OCI-M1 (cell line): Measurements from ENCODE around the gene ZFYVE27.

Source experiments
- DNase-seq: peaks from one replicate; lab custom pipeline; 2025; lab: John Stamatoyannopoulos, UW

ZFYVE27 gene

DNA sequence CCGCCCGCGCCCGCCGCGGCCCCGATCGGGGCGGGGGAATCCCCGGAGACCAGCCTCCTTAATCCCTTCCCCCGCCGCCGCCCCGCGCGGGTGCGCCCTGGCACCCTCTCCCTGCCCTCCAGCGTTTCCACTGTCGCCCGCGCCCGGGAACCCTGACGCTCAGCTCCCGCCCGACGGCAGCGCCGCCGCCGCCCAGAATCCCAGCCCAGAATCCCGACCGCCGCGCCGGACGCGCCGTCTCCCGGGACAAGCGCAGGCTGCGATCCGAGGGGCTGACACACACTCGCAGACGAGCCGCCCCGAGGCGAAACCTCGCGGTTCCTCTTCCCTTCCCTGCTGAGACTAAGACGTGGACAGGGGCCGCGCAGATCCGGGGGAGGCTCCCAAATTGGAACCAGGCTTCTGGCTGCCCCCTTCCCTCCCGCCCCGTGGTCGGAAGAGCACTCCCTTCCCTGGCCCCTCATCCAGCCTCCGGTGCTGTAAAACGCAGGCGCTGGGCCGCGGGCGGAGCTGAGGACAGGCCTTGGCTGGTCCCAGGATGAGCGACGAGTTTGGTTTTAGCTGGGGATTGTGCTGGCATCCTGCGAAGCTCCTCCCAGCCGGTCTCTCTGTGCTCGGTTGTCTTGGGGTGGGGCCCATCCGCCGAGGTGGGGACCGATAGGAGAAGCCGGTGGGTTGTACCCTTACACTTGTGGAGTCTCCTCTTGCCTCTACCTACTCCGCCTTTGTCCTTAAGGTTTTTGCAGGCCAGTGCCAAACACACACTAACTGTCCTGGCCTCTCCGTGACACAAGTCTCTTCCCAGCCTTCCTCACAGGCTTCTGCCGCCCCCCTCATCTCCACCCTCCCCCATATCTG lies 22.3 kb upstream of the ZFYVE27 start:
- DNase-seq, result peak; percentile 82

GRCh38 chr10:97715259-97715874 lies 21.6 kb upstream of the ZFYVE27 start:
- no peak for DNase-seq

GRCh38 chr10:97717627-97718026 lies 19.3 kb upstream of the ZFYVE27 start:
- DNase-seq, result no peak

GRCh38 chr10:97718178-97718577 lies 18.8 kb upstream of the ZFYVE27 start:
- DNase-seq, result peak; percentile 88

DNA sequence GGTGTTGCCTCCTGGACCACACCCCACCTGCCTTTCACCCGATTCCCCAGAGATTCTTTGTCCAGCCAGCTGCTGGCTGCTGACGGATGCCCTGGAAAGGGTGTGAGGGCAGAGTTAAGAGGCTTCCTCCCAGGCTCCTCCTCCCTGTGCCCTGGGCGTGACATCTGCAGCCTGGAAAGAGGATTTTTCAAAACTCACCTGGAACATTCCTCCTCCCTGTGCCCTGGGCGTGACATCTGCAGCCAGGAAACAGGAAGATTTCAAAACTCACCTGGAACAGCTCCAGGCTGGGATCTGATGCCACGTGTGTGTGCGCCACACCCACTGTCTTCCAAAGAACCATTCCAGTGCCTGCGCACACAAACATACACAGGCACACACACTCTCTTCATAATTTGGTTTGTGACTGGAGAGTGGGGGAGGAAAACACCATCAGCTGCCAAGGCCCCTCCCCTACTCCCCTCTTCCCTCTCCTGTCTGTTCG lies 18.2 kb upstream of the ZFYVE27 start:
- DNase-seq, result no peak

DNA sequence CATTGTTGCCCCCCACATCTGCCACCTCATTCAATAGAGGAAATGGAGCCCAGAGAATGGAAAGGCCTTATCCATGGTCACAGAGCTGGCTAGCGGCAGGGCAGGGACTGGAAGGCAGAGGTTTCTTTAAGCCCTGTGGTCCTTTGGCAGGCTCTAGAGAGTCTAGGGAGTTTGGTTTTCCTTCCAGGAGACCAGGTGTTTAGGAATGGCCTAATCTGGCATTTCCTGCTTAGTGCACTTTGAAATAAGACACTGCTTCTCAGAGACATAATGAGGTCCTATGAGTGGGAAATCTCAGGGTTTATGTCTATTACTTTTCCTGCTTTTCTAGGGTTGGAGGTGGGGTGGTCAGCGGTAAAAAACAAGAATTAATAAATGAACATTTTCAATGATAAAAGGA lies 17.3 kb upstream of the ZFYVE27 start:
- DNase-seq, result no peak

GRCh38 chr10:97721871-97722780 lies 14.8 kb upstream of the ZFYVE27 start:
- DNase-seq, result no peak

- no peak for DNase-seq
Measured at GRCh38 chr10:97723001-97723400, 13.9 kb upstream of the ZFYVE27 start.

- no peak for DNase-seq
Measured at GRCh38 chr10:97724341-97724941, 12.5 kb upstream of the ZFYVE27 start.

DNA sequence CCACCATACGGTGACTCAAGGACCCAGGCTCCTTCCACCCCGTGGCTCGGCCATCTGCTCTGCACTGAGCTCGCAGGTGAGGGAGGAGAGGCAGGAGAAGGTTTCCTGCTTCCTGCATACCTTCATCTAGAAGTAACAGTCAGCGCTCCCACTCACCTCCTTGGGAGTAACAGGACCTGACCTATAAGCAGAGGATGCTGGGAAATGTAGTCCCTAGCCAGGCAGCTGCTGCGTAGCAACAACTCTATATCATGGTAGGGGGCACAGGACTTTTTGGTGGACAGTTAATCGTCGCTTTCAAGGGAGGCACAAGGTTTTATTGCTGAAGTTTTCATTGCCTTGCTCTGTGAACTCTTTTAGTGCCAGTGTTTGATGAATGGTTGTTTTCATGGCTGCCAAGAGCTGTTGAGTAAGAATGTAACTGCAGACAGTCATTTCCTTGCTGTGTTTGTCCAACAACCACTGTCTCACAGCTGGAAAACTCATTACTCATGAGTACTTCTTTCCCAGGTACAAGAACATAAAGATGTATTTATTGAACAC lies 10.2 kb upstream of the ZFYVE27 start:
- no peak for DNase-seq

- DNase-seq, result no peak
Measured at GRCh38 chr10:97729014-97729413, 7.9 kb upstream of the ZFYVE27 start.

GRCh38 chr10:97731346-97732051 lies 5.4 kb upstream of the ZFYVE27 start:
- DNase-seq, result peak; percentile 85

GRCh38 chr10:97732052-97732359 lies 4.9 kb upstream of the ZFYVE27 start:
- DNase-seq, result no peak

GRCh38 chr10:97733256-97733655 lies 3.7 kb upstream of the ZFYVE27 start:
- DNase-seq, result no peak

DNA sequence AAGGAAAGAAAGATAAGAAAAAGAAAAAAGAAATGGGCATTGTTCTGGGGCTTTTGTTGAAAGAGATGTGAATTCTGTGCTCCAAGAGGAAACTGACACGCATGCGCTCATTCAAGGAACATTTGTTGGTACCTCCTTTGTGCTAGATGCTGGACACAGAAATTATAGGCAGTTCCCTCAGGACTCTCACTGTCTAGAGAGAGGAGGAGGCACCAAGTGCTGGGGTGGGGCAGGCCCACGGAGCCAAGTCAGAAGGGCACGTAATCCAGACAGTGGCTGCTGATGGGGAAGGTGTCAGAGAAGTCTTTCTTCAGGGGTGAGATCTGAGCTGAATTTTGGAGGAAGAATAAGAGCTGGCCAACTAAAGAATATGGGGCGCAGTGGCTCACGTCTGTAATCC lies 2.9 kb upstream of the ZFYVE27 start:
- no peak for DNase-seq

DNA sequence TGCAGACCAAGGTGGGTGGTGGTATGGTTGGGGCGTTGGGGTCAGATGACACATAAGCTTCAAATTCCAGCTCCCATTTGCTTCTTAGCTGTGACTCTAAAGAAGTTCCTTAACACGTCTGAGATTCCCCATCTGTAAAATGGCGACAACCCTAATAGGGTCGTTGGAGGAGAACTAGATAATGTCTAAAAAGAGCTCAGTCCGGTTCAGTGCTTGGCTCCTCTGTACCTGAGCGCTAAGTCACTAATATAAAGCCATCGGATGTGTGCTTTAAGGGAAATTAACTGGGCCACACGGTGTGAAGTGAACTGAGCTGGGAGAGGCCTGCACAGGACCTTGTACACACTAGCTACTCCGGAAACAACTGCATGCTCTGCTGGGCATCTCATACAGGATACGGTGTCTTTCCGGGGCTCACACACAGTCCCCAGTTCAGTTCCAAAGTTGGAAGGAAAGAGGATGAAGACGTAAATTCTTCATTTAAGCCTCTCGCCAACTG lies 476 bp upstream of the ZFYVE27 start:
- DNase-seq, result no peak

GRCh38 chr10:97737770-97738265 lies 890 bp downstream of the ZFYVE27 start:
- DNase-seq, result peak; percentile 54

DNA sequence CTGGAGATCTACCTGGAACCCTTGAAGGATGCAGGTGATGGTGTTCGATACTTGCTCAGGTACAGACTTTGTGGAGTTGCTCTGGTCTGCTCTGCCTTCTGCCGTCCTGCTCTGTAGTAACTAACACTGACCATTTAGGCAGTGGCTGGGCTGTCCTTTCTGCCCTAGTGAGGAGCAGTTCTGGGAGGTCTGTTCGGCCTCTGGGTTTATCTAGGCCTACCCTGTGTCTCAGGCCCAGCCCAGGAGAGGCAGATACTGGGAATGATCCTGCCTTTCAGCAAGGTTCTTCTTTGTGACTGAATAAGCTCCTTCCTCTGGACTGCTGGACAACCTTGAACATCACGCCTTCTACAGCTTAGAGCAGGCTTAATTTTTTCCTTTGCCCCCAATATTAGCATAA lies 1.7 kb downstream of the ZFYVE27 start:
- DNase-seq, result no peak

DNA sequence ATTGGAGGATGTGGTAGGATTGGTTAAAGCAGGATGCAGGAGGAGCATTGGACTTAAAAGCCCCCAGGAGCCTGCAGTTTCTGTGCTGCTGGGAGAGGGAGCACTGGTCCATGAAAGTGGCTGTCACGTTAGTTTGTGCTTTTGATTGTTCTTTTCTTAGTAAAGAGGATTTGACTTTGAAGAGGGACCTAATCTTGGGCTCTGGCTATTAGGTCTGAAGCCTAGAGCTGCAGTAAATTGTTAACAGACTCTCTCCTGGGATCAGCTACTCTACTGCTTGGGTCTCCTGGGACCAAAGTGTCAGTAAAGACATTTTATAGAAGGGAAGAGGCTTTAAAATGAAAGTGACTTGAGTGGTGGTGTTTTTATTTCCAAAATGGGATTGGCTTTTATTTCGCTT lies 3.7 kb downstream of the ZFYVE27 start:
- no peak for DNase-seq

DNA sequence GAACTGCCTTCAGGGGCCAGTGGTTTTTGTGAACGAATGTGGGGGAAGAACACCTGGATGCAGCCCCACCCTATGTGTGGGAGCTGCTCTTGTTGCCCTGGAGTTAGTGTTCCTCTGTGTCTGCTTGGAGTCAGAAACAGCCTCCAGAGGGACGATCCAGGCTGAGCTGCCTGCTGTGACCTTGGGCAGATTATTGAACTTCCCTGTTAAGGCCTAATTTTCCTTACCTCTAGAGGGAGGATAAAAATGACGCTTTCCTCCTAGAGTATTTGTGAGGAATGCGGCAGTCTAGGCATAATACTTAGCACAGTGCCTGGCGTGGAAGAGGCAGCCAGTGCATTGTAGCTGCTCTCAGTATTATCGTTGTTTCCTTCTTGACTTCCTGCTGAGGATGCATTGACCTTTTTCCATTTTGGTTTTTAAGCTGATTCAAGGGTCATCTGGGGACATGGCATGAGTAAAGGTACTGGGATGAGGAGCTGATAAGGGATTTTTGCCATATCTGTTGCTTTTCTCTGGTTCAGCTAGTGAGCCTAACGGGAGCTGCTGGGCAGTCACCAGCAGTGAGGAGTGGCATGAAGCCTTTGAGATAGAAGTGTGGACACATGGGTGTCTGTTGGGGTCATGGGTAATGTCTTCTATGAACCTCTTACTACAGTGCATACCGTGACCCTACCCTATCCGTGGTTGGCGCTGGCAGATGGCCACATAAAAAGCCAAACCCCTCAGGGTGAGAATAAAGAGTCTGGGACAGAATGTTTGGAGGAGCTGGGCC lies 6.4 kb downstream of the ZFYVE27 start:
- no peak for DNase-seq
